Rectal smooth muscle tissue (tissue), 1 donor: ENCODE measurements around the gene PKNOX2.

Source experiments
- H3K27ac ChIP-seq: one replicate; pipeline ENCODE4 v1.7.0; 2013; ENCODE audit warnings: low read depth, low read length, inconsistent platforms
- H3K27me3 ChIP-seq: one replicate; pipeline ENCODE4 v1.7.0; 2013; ENCODE audit warnings: low read length; ENCODE audit not compliant: control insufficient read depth, insufficient read depth
- H3K36me3 ChIP-seq: one replicate; pipeline ENCODE4 v1.7.0; 2013; ENCODE audit warnings: low read length; ENCODE audit not compliant: control insufficient read depth, insufficient read depth
- H3K4me1 ChIP-seq: one replicate; pipeline ENCODE4 v1.7.0; 2013; ENCODE audit warnings: low read length; ENCODE audit not compliant: control insufficient read depth, insufficient read depth
- H3K4me3 ChIP-seq: one replicate; pipeline ENCODE4 v1.7.0; 2013; ENCODE audit warnings: low read length
- H3K9ac ChIP-seq: one replicate; pipeline ENCODE4 v1.7.0; 2013; ENCODE audit warnings: low read length

Gene PKNOX2

DNA sequence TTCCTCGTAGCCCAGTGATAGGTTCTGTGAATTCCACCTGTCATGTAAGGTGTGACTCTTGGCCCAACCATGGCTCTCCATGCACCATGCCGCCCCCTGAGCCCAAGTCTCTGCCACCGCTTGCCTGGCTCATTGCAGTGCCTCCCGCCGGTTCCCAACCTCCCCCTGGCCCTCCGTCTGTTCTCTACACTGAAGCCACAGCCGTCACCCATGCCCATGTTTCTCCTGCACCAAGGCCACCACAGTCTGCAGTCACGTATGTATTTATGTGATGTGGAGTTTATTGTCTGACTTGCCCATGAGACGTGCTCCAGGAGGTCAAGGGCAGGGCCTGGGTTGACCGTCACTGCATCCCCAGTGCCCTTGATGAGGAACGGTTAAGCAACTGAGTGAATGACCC is 35.9 kb downstream of the PKNOX2 start:
- no peaks in the 10 kb centered on the region for H3K36me3 ChIP-seq
- no peak overlapping the region for H3K4me3 ChIP-seq
- no peak overlapping the region for H3K27ac ChIP-seq
- no peaks in the 10 kb centered on the region for H3K4me1 ChIP-seq
- no peaks in the 10 kb centered on the region for H3K27me3 ChIP-seq
- no peak overlapping the region for H3K9ac ChIP-seq

DNA sequence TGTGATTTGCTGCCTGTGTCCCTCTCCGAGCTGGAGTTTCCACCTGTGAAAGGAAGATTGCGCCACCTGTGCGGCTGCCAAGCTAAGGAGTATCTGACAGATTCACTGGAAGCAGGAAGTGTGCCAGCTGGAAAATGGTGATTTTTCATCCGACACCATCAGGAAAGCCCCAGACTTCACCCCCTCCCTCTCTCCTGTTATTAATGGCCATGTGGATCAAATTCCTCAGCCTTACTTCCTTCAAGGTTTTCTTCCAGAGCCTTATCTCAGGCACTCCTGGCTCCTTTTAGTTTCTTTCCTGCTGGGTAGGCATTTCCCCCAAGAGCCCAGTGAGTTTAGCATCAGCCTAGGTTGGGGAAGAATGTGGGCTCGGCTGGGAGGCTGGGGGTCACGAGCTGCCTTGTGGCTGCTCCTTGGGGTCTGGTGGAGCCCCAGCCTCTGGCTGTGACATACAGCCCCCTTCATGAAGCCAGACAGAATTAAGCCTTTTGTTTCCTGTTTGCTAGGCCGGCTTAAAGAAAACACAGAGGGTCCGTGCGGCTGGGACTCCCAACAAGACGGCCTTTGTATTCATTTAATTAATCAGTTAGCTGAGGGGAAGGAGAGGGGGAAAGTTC is 37.1 kb downstream of the PKNOX2 start:
- no peaks in the 10 kb centered on the region for H3K36me3 ChIP-seq
- H3K4me3 ChIP-seq, result no peak overlapping the region
- H3K9ac ChIP-seq, result no peak overlapping the region
- H3K27ac ChIP-seq, result no peak overlapping the region
- H3K27me3 ChIP-seq, result no peaks in the 10 kb centered on the region
- H3K4me1 ChIP-seq, result no peaks in the 10 kb centered on the region

DNA sequence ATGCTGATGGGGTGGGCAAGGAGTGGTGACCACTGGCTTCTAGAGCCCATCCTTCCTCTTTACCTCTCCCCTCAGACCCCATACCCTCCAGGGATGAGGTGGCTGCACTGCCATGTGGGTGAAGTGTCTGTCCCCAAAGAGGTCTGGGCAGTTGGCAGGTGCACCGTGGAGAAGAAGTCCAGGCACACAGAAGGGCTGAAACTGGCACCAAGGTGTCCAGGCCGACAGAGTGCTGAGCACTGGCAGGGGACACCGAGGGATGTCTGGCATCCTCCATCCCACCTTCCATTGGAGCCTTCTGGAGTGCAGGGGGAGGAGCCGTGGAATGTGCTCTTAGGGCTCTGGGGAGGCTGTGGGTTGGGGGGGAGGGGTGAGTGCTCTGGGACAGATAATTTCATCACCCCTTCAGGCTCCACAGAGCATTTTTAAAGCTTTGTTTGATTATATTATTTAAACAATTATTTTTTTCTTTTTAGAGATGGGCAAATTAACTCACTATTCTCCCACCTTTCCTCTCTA is 37.9 kb downstream of the PKNOX2 start:
- Histone ChIP-seq H3K4me1 (no peaks in the 10 kb centered on the region), H3K27me3 (no peaks in the 10 kb centered on the region), H3K27ac (no peak overlapping the region), H3K9ac (no peak overlapping the region), H3K36me3 (no peaks in the 10 kb centered on the region), H3K4me3 (no peak overlapping the region)

- Histone ChIP-seq H3K4me1 (no peaks in the 10 kb centered on the region), H3K4me3 (no peak overlapping the region), H3K9ac (no peak overlapping the region), H3K27me3 (no peaks in the 10 kb centered on the region), H3K27ac (no peak overlapping the region), H3K36me3 (no peaks in the 10 kb centered on the region)
Measured at GRCh38 chr11:125202977-125203376, 38.4 kb downstream of the PKNOX2 start.

- no peak overlapping the region for H3K27ac ChIP-seq
Measured at GRCh38 chr11:125207866-125208425, 43.4 kb downstream of the PKNOX2 start.

DNA sequence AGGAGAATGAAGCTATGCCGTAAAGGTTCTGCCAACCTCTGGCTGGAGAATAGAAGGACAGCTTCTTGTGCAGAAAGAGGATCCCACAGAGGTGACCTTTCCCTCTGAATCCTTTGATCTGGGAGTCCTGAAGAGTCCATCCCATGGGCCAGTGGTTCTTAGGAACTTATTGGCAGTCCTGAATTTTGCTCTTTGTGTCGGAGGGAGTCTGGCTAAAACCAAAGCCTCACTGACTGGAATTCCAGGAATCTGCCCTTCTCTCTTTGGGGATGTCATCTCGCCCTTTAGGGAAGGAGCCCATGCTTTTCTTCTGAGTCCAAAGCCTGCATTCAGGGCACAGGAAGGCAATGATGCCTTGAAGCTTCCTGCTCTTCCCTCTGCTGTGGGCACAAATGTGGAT is 45.5 kb downstream of the PKNOX2 start:
- H3K4me3 ChIP-seq, result no peak overlapping the region
- H3K4me1 ChIP-seq, result no peaks in the 10 kb centered on the region
- no peak overlapping the region for H3K27ac ChIP-seq
- H3K36me3 ChIP-seq, result no peaks in the 10 kb centered on the region
- no peak overlapping the region for H3K9ac ChIP-seq
- H3K27me3 ChIP-seq, result no peaks in the 10 kb centered on the region

More at GRCh38 chr11:125207866-125208425, 43.4 kb downstream of the PKNOX2 start:
- Histone ChIP-seq H3K9ac (no peak overlapping the region), H3K27me3 (no peaks in the 10 kb centered on the region), H3K4me3 (no peak overlapping the region), H3K4me1 (no peaks in the 10 kb centered on the region), H3K36me3 (no peaks in the 10 kb centered on the region)

- no peaks in the 10 kb centered on the region for H3K27me3 ChIP-seq
- no peak overlapping the region for H3K27ac ChIP-seq
Measured at GRCh38 chr11:125211191-125211947, 46.8 kb downstream of the PKNOX2 start.

GRCh38 chr11:125211948-125212340 is 47.4 kb downstream of the PKNOX2 start:
- no peak overlapping the region for H3K27ac ChIP-seq

More at GRCh38 chr11:125211191-125211947, 46.8 kb downstream of the PKNOX2 start:
- H3K4me3 ChIP-seq, result no peak overlapping the region
- H3K9ac ChIP-seq, result no peak overlapping the region
- H3K36me3 ChIP-seq, result no peaks in the 10 kb centered on the region
- no peaks in the 10 kb centered on the region for H3K4me1 ChIP-seq

DNA sequence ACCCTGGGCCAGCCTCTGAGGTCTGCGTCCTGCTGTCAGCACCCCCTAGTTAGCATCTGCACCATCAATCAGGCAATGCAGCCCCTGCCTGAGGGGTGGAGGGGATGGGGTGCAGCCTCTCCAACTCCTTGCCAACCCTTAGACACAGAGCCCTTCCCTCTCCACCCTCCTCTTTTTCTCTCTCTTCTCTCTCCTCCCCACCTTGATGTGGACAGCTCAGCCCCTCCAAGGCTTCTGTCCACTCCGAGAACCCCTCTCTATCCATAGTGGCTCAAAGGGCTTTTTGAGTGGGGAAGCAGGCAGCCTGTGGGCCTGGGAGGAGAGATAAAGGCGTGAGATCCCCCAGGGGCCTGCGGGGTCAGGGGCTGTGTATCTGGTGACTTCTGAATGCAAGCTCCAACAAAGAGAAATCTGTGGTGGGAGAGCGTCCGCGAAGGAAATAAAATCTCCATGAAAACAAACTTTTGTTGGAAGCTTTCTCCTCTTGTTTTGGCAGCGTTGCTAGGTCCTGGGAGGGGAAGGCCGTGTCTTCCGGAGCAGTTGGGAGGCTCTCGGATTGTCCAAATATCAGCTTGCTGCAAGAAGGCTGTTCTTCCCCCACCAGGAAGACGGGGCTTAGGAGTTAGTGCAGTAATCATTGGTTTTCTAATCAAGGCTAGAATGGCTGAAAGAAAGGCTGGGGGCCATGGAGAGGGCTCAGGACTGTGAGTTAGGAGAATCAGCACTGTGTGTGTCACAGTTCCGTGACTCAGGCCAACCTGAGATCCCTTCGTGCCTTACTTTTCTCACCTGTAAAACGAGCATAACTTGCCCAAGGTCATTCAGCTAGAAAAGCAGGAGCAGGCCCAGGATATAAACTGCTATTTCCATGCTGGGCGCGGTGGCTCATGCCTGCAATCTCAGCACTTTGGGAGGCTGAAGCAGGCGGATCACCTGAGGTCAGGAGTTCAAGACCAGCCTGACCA is 50.3 kb downstream of the PKNOX2 start:
- Histone ChIP-seq H3K4me1 (no peaks in the 10 kb centered on the region), H3K9ac (no peak overlapping the region), H3K27ac (peak overlapping the region; percentile 13), H3K27me3 (no peaks in the 10 kb centered on the region), H3K4me3 (no peak overlapping the region), H3K36me3 (no peaks in the 10 kb centered on the region)

More at GRCh38 chr11:125211948-125212340, 47.4 kb downstream of the PKNOX2 start:
- no peak overlapping the region for H3K4me3 ChIP-seq
- H3K36me3 ChIP-seq, result no peaks in the 10 kb centered on the region
- H3K4me1 ChIP-seq, result no peaks in the 10 kb centered on the region
- H3K9ac ChIP-seq, result no peak overlapping the region
- no peaks in the 10 kb centered on the region for H3K27me3 ChIP-seq

DNA sequence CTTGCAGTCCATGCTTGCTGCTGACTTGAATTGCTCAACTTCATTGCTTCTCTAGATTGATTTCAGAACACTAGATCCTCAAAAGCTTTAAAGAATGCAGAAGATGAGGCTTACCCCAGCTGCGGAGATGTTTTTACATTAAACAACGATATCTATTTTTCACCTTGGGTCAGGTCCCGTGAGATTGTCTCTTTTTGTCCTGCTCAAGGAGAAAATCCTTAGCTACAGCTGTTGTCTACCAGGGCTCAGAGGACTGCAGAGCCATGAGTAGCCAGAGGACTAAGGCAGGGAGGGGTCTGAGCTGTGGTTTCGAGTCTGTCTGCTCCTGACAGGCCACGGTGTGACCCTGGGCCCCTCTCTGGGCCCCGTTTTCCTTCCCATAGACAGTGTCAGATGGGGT is 51.4 kb downstream of the PKNOX2 start:
- H3K27me3 ChIP-seq, result no peaks in the 10 kb centered on the region
- no peaks in the 10 kb centered on the region for H3K4me1 ChIP-seq
- H3K27ac ChIP-seq, result no peak overlapping the region
- no peak overlapping the region for H3K4me3 ChIP-seq
- H3K36me3 ChIP-seq, result no peaks in the 10 kb centered on the region
- no peak overlapping the region for H3K9ac ChIP-seq

DNA sequence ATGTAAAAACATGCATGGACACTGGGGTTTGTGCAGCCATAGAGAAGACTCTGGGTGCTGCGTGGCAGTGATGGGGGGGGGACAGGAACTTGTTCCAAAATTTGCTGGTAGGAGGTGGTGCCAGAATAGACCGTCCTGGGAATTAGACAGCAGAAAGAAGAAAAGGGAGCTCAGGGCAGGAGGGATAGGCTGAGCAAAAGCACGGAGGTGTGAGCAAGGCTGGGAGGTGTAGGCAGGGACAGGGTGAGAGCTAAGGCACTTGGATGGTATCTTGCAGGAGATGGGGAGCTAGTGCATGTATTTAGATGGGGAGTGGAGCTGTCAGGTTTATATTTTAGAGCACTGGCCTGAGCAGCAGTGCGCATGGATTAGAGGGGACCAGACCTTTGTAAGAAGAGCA is 53.8 kb downstream of the PKNOX2 start:
- Histone ChIP-seq H3K9ac (no peak overlapping the region), H3K4me3 (no peak overlapping the region), H3K27ac (no peak overlapping the region), H3K36me3 (no peaks in the 10 kb centered on the region), H3K4me1 (no peaks in the 10 kb centered on the region), H3K27me3 (no peaks in the 10 kb centered on the region)

GRCh38 chr11:125221461-125221860 is 56.9 kb downstream of the PKNOX2 start:
- no peaks in the 10 kb centered on the region for H3K27me3 ChIP-seq
- H3K9ac ChIP-seq, result no peak overlapping the region
- no peak overlapping the region for H3K4me3 ChIP-seq
- H3K27ac ChIP-seq, result no peak overlapping the region
- H3K4me1 ChIP-seq, result peaks cover 3% of the 10 kb centered on the region
- no peaks in the 10 kb centered on the region for H3K36me3 ChIP-seq
